ENCODE results near the gene RHOBTB3.

The RHOBTB3 gene

DNA sequence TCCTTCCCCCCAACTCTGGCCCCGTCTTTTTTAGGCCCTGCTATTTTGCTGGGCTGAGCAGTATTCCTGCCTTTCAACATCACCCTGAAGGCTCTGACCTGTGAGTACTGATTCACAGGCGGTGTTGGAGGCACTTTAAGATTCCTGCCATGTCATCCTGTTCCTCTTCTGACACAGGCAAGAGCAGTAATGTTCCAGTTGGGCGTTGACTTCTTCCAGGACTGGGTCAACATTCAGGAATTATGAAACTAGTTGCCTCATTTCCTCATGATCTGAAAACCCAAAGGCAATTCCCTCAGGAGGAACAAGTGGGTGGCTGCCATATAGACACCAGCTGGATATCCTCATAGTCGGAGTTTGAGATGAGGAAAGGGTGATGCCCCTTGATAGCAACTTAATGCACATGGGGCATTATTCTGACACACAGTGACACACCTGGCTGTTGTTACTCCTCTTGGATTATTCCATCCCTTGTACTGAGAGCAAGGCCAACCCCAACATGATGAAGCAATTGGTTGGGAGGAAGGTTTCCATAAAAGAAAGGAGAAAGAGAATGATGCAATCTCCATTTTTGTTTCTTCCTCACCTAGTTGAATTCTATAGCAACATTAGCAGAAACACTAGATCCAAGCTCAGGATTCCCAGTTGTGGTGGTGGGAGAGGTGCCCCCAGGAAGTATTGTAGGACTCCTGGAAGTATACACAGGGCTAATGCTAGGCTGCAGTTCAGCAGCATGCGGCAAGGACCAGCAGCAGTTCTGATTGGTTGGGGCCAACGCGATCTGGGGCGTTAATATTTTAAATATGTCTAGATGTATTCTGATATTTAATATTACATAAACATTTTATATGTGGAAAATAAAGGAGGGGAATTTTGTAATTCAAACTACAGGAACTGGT is 111.0 kb downstream of the RHOBTB3 start:
- no peak for DNase-seq (ENCODE audit: low read depth in 2 of 2)

DNA sequence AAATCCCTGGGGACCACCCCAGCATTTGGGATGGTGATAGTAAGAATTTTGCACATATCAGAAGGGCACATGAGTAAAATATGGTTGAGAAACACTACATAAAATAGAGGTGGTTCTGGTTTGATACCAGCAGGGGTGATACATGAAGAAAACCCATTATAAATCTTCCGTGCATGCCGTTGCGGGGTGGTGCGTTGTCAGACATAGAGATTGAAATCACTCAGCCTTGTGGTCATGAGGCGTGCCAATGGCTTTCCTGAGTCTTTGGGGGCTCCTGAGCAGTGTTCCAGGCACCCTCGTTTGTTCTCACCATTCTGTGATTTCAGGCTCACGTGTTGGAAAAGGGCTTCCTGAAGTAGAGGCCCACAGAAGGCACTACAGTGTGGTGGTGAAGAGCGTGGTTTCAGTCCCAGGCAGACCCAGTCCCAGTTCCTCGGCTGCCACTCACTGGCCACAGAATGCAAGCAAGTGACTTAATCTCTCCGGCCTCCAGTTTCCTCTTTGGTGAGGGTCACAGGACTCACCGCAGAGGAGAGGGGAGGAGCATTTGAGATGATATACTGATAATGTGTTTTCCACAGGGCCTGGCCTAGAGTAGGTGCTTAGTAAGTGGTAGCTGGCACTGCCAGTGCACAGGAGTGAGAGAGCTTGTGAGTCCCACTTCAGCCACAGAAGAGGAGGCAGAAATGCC is 111.9 kb downstream of the RHOBTB3 start:
- DNase-seq (ENCODE audit: low read depth in 2 of 2) = peak; percentile 33 to 41

DNA sequence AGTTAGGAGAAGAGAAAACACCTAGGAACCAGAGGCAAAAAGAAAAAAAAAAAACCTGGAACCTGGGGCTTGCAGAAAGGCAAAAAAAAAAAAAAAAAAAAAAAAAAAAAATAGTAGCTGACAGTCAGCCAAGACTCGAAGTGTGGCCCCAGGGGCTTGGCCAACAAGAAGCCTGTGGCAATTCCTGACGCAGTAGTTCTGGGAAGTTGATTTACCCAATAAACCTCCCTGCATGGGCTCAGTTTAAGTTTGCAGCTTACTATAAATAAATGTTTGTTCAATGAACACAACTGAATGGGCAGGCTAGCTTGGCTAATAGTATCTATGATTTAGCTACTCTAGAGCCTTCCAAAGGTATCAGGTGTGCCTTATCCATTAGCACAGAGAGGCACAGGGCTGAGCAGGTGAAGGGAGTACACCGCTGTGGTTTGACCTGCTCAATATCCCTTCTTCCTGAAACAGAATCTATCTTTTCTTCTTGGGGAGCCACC is 112.6 kb downstream of the RHOBTB3 start:
- no peak for DNase-seq (ENCODE audit: low read depth in 2 of 2)

- no peak for DNase-seq (ENCODE audit: low read depth in 2 of 2)
These were observed 114.3 kb downstream of the RHOBTB3 start for GRCh38 chr5:95845391-95845790.
